GM19351 (cell line): ENCODE measurements around the gene PKN2.

Source experiments
- ATAC-seq: cut with Tn5 transposase; IDR thresholded peaks from one replicate; pipeline ENCODE4 v1.9.1; 2021; ENCODE audit warnings: mild to moderate bottlenecking, moderate library complexity; ENCODE audit not compliant: unreplicated experiment

PKN2 gene

DNA sequence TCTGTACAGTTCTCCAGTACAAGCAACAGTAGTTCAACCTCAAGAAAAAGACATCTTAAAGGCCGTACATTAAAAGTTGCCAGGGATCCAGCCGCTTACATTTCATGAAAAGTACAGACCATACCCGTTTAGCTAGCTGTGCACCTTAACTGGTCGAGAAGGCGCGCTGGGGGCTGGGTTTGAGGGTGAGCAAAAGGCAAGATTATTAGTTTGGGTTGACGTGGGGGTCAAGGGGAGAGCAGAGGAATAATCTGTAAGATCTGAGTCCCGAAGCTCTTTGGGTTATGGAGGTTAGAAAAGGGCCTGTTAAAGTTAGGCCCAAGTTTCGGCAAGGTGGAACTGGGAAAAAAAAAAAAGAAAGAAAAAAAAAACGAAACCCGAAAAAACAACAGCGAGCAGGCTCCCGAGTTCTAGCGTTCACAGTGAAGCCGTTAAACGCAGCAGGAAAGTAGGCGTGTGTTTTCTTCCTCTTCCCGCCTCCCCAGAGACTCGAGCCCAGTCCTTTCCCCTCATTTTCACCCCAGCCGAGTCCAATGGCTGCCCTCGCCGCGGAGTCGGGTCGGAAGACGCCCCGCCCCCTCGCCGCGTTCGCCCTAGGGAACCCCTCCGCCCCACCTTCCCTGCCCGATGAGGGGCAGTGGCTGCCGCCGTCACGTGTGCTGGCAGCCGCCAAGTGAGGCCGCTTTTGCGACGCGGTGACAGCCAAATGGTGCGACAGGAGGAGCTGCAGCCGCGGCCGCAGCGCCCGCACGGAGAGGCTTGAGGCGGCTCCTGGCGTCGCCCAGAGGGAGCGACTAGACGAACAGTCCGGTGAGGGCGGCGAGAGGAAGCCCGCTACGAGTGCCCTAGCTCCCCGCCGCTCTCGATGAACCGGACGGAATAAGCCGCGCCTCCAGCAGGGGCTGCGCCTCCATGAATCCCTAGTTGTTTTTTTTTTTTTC is at the start of gene PKN2:
TSS of gene PKN2 (plus strand) at position 733 of the 941 bp plus-strand sequence. CDS start 308 bp downstream, outside the sequence.
- peak; percentile 82 for ATAC-seq

DNA sequence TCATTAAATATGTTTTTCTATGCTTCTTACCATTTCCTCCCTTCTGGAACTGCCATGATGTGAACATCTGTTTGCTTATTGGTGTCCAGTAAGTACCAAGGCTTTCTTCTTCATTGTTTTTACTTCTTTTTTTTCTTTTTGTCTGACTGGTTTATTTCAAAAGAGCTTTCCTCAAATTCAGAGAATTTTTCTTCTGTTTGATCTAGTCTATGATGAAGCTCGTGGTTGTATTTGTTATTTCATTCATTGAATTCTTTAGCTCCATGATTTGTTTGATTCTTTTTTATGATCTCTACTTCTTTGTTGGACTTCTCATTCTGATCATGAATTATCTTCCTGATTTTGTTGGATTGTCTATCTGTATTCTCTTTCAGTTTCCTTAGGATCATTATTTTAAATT is 49.5 kb upstream of the PKN2 start:
- no peak for ATAC-seq

DNA sequence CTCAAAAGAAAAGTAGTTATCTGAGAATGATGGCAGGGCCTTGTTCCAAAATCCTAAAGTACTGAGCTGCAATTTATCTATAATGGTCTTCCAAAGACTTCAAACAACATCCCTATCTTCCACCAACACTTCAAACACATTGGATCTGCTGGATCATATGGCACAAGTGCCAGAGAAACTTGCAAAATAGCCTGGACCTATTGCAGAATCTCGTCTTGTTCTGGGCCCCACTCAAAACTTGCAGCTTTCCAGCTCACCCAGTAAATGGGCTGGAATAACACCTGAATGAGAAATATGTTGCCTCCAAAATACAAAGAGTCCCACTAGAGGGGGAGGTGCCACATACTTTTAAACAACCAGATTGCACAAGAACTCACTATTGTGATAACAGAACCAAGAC is 44.0 kb upstream of the PKN2 start:
- ATAC-seq, result no peak

- ATAC-seq, result no peak
These were observed 38.2 kb upstream of the PKN2 start for GRCh38 chr1:88645886-88646285.

GRCh38 chr1:88646476-88647248 is 37.4 kb upstream of the PKN2 start:
- no peak for ATAC-seq

DNA sequence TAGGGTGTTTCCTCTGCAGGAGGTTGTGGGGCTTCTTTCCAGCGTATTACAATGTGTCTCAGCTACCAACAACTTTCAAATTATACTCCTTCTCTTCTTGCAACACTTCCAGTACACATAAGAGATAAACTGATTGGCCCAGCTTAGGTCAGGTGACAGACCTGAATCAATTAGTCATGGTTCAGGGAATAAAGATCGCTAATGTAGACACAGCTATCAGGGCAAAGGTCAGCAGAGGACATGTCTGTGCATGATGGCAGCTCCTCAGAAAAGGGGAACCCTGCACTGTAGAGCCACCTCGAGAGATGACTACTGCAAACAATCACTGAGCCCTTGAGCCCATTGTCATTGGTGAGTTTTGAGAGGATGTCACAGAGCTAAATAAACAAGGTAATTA is 36.8 kb upstream of the PKN2 start:
- ATAC-seq, result peak; percentile 56

- no peak for ATAC-seq
These were observed 36.2 kb upstream of the PKN2 start for GRCh38 chr1:88647749-88648415.

DNA sequence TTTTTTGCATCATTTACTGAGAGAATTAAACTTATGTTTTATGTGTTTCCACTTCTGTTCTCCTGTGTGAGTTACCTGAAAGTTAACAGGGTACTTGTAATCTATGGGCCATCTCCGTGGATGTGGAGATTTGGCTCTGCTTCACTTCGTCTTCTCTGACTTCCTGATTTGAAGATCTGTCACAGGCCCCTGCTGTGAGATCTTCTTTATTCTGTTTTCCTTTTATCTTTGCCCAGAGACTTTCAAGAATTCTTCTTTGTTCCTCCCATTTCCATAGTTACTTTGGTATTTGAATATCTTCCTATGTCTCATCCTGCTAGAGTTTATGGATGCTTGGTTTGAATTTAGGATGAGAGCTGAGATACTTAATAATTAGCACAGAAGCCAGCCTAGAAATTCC is 35.4 kb upstream of the PKN2 start:
- ATAC-seq, result no peak

- ATAC-seq, result no peak
These were observed 34.1 kb upstream of the PKN2 start for GRCh38 chr1:88649932-88650331.

DNA sequence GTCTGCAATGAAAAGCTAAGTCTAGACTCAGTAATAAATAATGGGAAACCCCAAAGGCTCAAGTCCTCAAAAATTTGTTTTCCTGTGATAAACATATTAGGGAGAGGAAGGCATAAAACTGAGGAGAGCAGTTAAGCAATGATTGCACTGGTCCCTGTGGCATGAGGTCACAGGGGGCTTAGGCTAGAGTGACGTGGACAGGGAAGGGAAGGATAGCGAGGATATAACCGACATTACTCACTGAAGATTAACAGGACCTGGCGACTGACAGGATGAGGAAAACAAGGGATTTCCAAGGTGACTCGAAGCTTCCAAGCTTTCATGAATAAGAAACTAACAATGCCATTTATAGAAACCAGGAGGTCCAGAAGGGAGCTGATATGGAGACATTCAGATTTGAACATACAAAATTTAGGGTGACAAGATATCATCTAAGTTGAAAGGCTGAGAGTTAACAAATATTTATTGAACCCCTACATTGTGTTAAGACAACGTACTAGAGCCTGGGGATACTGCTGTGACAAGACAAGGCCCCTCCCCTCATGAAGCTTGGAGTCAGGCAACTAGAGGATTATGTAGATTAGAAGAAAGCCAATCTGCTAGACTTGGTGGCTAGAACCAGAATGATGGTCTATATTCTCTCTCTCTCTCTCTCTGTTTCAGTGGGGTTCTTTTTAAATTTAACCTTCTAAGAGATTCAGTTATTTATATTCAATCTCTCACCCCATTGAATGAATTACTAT is 33.2 kb upstream of the PKN2 start:
- no peak for ATAC-seq

- ATAC-seq, result no peak
These were observed 28.9 kb upstream of the PKN2 start for GRCh38 chr1:88655140-88655539.

DNA sequence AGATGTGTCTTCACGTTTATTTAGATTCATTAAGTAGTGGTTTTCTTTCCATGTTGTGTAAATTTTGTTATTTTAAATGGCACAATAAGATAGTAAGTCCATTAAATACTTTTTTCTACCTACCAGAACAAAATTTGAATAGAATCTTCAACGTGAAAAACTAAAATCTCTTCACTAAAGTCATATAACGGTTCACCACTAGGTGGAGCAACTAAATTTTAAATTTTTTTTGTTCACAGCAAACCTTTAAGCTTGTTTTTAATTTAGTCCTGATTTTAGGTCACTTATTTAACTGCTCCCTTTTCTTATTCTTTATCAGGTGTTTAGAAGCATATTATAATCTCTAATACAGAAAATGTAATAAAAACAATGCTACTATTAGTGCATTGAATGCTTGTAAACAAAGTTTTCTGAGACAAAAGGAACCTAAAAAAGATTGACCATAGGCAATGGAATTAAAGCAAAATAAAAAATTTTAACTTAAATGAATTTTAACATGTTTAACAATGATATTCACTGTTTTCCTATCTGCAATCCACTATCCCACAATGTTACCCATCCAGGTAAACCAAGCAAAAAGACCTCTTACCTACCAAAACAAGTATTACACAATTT is 28.3 kb upstream of the PKN2 start:
- ATAC-seq, result no peak

GRCh38 chr1:88658419-88658818 is 25.7 kb upstream of the PKN2 start:
- no peak for ATAC-seq

DNA sequence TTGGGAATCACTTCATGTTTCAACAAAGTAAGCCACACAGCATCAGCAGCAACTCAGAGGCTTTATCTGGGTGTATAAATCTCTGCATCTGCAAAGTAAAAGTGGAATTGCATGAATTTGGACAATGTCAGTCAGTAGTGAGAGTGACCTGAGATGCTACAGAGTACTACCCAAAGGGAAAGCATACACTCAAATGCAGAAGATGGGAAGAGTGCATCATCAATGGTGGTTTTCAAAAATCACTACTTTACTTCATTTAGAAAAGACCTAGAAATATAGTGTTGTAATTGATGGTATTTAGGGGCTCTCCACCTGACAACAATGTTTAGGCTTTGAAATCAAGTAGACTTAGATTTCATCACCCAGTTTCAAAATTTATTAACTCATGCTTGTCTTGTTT is 24.5 kb upstream of the PKN2 start:
- no peak for ATAC-seq

GRCh38 chr1:88661188-88661587 is 22.9 kb upstream of the PKN2 start:
- no peak for ATAC-seq

DNA sequence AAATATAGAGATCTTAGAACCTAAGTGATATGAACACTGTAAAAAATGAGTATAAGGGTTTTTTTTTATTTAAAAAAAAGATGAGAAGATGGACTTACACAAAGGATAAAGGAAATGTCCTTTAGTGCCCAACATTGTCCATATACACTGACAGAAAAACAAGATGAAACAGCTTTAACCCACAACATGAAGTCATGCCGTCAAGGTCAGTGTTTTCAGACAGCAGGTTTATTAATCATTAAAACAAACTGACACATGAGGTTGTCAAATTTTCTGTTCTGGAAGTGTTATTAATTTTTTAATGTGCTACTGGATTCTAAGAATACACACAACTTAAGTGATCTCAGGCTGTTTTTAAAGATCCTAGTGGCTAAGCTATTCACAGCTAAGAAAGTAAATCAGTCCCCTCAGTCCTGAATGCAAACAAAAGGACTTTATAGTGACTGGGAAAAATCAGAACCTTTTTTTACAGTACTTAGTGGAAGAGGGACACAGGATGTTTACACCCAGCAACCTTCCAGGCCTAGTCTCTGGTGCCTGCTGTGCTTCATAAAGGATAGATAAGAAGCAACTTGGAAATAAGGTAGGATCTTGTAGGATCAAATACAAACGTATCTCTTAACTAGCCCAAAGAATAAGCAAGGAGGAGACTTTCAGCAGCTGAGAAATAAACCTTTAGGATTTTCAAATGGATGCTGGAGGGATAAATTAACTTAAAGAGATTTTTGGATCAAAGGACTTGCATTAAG is 21.9 kb upstream of the PKN2 start:
- ATAC-seq, result no peak

DNA sequence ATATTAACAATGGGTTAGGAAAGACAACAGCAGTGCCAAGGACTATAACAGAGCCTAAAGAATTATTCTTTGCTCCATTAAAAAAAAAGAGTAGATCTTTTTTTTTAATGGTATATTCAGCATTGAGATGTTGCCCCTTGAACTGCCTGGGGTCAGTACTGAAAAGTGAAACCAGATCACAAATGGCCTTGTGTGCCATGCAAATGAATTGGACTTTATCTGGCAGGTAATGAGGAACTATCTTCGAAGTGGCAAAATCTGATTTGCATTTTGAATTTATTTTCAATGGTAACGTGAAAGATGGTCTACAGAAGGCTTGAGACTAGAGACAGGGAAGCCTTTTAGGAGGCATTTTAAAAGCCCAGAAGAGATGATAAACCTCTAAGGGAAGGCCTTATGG is 21.4 kb upstream of the PKN2 start:
- no peak for ATAC-seq

DNA sequence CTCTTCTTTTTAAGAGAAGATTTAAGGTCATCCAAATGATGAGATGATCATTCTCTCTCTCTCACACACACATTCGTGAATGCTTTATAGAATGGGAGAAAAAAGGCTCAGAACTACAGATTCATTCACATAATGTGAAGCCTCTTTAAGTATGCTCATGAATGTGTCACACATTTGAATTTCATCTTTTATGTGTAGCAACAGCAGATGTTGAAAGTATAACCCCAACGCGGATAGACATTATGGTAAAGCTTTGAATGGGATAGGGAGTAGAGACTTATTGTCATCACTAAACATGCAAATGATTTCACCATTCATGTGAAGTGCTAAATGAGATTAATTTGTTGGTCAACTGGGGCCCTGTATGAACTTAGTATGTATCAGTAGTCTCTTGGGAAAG is 15.7 kb upstream of the PKN2 start:
- ATAC-seq, result no peak

DNA sequence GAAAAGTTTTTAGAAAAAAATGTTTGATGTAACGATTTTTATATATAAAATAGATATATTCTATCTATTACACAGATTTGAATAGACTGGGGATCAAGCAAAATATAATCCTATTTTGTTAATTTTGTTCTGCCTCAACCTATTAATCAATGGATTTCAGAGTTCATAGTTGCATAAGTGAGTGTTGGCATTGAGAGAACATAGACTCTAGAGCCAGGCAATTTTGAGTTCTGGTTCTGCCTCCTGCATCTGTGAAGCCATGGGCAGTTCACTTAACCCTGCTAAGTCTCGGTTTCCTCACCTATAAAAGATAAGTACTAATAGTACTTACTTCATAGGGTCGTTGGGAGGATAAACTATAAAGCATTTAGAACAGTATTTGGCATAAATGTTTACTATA is 13.6 kb upstream of the PKN2 start:
- ATAC-seq, result no peak

- ATAC-seq, result no peak
These were observed 10.6 kb upstream of the PKN2 start for GRCh38 chr1:88673446-88673845.
